Measurements from ENCODE around the gene ZNF324.
A peak's percentile ranks its signal among the peaks of the same experiment; 100 is the strongest.
"Not testable (repeated sequence)": the region's sequence is repeated elsewhere in the genome, so short reads cannot be mapped to it uniquely, and the experiment has no call there.

Gene ZNF324

DNA sequence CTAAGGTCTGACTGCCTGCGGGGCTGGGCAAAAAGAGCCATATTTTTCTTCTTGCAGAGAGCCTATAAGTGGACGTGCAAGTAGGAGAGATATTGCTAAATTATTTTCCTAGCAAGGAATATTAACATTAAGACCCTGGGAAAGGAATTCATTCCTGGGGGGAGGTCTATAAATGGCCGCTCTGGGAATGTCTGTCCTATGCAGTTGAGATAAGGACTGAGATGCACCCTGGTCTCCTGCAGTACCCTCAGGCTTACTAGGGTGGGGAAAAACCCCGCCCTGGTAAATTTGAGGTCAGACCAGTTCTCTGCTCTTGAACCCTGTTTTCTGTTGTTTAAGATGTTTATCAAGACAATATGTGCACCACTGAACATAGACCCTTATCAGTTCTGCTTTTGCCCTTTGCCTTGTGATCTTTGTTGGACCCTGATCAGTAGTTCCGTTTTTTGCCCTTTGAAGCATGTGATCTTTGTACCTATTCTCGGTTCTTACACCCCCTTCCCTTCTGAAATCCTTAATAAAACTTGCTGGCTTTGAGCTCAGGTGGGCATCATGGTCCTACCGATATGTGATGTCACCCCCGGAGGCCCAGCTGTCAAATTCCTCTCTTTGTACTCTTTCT, 40.8 kb downstream of the ZNF324 start:
- DNase-seq: not testable (repeated sequence)

DNA sequence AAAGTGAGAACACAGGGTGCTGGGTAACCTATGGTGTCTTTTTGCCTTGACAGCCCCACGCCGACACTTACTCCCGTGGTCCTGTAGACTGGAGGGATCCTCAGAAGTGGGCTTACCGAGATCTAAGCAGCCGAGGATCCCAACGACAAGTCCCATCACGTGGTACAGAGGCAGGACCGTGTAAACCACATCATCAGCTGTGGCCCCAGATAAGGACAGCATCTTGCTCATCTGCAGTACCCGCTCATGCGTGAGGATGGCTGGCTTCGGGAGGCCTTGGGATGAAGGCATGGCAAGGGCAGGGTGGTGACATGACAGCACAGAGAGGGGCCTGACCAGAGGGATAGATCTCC, 42.8 kb downstream of the ZNF324 start:
- no peak for DNase-seq

DNA sequence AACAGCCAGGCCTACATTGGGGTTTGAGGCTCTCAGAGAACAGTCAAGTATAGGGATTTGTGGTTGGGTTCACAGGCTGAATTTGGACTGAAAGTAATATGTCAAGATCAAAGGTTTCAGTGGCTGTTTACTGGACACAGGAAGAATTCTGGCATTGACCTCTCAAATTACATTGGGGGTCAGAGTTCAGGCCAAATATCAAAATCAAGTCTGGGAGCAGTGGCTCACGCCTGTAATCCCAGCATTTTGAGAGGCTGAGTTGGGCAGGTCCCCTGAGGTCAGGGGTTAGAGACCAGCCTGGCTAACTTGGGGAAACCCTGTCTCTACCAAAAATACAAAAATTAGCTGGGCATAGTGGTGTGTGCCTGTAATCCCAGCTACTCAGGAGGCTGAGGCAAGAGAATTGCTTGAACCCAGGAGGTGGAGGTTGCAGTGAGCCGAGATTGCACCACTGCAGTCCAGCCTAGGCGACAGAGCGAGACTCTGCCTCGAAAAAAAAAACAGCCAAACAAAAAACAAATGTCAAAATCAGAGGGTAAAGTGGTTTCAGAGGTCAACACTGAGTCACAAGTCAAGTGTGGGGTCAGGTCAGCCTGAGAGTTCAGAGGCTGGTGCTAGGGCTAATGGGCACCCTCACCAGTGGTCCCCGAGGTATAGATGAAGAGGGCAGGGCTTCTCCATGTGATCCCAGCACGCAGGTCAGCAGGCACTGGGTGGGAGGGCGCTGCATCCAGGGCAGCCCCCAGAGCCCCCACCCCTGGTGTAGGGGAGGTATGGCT, 43.4 kb downstream of the ZNF324 start:
- no peak for DNase-seq

DNA sequence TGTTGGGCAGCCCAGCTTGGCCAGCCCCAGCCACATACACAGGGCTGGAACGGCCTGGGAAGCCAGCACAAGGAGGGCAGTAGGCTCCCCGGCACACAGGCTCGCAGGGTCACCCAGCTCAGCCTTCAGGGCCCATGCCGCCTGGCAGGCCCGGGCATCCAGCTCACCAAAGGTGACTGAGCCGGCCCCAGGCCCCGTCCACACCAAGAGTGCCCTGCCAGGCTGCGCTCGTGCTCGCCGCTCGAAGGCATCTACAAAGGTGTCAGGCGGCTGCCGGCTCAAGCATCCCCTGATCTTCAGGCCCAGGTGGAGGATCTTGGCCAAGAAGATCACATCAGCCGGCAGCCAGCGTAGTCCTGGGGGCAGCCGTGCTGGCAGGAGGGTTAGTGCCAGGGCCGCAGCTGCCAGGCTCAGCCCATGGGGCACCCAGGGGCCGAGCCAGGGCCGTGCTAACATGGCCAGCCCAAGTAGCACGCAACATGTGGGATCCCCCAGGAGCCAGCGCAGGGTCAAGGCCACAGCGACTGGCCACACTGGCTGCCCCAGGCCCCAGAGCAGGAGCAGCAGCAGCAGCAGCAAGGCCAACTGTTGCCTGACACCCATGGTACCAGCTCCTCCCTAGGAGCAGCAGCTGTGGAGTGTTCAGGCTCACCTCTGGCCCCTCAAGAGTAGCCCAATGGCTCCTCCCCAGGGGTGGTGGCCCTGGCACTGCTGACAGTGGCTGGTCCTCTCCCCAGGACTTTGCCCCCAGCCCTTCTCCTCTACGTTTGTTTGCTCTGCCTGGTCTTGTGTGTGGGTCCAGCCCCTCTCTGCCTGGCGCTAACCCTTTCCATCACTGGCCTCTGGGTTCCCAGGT, 44.7 kb downstream of the ZNF324 start, which contains the start of gene SLC27A5:
Gene SLC27A5 (minus strand): TSS at position 640 of the 856 bp plus-strand sequence. CDS start 37 bp downstream, at position 603.
- DNase-seq: no peak

DNA sequence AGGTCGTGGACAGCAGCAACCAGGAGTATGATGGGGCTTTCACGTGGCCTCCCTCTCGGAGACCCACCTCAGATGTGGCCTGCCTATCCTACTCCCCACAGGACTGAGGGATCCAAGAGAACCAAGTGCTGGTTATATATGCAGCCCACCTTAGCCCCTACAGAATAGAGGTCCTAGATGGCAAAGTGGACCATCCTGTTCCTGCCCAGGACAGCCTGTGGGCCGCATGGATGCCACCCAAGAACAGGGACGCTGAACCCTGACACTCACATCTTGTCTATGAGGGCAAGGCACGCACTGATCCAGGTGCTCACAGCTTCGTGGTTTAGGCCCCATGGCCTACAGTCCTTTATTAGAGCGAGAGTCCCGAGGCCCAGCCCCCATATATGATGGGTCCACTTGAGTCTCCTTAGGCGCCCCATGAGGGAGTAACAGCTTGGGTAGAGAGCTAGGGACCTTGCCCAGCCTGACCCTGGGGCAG, 46.4 kb downstream of the ZNF324 start:
- no peak for DNase-seq

DNA sequence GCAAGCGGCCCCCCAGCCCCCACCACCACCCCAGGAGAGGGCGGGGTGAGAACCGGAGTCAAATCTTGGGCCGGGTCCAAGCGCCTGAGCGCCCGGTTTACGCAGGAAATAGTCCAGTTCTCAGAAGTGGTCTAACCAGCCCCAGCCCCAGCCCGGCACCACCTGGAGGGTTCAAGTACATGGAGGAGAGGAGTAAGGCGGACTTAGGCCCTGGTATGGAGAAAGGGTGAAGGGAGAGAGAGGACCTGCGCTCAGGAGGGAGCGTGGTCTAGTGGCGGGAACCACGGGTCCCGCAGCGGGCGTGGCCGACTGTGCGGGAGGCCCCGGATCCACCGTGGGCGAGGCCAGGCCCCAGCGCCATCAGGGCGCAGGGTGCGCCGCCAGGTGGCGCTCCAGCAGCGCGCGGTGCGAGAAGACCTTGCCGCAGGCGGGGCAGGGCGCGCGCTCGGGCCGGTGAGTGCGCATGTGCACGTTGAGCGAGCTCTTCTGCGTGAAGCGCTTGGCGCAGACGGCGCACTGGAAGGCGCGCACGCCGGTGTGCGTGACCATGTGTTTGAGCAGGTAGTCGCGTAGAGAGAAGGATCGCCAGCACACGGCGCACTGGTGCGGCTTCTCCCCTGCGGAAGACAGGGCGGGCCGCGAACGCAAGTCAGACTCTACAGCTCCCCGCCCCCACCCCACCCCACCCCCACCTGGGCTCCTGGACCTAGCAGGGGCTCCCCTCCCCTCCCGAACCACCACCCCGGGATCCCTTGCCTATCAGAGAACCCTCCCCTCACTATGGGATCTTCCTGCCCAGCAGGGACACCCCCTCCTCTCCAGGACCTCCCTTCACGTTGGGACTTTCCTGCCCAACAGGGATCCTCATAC, 47.0 kb downstream of the ZNF324 start:
- peak; percentile 92 to 95 for DNase-seq

DNA sequence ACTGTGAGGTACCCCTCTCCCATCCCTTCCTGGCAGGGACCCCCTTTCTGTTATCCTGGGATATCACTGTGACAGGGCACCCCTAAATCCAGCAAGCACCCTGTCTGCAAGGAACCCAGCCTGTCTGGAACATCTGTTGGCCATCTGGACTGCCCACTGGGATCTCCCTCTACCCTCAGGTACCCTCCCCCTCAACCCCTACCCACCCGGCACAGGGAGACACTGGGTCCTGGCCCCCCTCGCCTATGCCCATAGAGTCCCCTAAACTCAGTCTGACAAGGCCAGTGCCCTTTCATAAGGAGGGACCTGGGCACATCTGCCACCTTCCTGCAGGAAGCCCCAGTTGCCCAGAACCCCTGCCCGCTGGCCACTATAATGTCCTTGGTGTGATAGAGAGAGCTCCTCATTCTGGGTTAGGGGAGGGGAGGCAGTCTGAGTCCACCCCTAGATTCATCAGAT, 47.7 kb downstream of the ZNF324 start:
- DNase-seq: no peak

DNA sequence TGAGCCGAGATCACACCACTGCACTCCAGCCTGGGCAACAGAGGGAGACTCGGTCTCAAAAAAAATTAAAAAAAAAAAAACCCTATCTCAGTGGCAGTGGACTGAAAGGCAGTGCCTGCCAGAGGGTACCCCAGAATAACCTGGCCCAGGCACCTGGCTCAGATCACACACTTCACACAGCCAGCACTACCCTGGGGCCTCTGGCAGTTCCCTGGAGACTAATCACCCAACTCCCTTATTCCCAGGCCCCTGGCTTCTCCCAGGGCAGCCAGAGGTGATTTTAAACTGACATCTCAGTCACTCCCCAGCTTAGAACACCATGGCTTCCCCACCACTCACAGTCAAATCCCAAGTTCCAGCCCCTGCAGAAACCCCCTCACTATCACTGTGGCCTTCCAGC, 48.4 kb downstream of the ZNF324 start:
- no peak for DNase-seq

DNA sequence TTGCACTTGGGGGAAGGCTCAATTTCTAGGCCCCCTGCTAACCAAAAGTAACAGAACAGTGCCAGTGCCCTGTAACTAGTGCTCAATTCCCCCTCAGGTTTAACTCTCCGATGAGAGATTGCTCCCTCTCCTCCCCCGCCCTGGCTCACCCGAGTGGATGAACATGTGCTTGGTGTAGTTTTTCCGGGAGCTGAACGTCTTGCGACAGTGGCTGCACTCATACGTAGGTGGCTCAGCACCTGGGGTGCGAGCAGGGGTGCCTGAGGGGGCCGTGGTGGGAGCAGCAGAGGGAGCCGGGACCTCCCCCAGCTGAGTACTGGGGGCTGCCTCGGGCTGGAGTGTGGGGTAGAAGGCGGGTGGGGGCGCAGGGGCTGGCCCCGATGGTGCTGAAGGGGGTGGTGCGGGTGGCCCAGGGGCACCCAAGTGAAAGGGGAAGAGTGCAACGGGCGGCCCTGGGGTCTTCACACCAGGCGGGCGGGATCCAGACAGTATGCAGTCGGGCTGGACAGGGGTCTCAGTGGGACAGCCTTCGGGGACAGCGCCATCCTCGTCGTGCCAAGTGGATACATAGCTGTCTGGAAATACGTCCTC, 49.5 kb downstream of the ZNF324 start:
- DNase-seq: no peak

DNA sequence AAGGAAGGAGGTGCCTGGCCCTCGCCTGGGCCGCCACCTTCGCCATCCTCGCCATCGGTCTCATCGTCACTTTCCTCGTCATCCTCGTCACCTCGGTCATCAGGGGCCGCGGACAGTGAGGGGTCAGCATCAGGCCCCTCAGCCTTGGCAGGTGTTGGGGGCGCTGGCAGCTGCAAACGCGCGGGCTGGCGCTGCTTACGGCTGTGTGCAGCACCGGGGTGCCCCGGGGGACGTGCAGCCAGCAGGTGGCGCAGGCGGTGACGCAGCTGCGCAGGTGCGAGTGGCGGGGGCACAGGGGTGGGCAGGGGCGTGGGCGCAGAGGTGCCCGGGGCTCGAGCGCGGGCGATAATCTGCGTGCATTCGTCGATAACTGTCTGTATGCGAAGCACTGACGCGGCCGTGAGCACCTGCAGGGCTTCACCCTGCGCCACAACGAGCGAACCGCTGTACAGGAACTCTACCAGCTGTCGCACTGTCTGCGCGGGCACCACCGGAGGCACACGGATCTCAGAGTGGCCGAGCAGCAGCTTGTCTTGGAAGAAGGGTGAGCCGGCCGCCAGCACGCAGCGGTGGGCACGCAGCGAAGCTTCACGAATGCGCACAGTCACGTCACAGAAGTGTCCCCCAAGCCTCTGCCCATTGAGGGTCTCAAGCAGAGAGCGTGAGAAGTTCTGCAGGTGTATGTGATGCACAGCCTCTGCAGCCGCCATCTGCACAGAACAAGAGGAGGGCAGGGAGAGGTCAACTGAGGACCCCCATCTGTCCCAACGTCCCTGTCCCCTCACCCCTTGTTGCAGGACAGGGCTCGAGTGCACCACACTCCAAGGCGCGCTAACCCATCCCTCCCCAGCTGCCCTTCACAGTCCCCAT, 50.3 kb downstream of the ZNF324 start:
- no peak for DNase-seq

DNA sequence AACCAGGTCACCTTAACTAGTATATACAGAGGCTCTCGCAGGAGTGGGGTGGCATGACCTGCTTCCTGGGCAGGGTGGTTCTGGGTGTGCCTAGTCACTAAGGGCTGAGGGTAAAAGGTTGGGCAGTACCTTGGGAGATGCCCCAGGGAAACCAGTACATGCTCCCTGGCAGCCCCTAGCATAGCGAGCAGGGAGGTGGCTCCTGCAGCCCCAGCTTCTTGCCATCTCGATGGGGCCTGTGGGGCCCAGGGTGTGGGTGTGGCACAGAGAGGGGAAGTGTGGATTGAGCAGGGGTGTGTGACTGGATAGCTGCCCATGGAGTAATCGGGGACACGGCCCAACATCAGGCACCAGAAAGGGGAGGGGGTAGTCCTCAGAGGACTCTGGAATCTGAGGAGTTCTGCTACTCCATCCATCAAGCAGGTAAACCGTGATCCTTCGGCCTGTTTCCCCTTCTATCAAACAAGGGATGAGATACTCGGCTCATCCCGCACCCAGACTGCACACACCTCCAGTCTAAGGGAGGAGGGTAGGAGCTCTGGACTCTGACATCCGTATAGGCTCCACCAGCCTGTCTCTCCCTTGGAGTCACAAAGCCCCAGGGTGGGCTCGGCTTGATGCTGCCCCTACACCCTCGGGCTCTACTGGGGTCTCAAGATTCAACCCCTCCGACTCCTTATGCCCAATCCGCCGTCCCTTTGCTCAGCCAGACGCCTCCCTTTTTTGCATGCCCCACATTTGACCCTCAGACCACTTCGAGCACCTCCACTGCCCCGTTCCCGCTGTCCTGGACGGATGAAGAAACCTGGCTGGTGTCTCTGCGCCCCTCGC, 51.6 kb downstream of the ZNF324 start:
- DNase-seq: no peak

DNA sequence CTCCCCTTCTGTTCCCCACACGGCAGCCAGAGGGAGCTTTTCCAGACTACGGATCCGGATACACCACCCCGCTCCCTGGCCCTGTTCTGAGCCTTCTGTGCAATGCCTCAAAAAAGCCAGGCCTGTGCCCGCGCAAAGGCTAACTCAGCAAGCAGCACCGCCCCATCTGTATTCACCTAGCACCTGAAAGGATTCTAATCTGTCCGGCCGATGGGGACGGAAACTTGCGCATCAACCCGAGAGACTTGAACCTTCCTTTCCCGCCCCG, 52.1 kb downstream of the ZNF324 start:
- DNase-seq: peak; percentile 43 to 56

DNA sequence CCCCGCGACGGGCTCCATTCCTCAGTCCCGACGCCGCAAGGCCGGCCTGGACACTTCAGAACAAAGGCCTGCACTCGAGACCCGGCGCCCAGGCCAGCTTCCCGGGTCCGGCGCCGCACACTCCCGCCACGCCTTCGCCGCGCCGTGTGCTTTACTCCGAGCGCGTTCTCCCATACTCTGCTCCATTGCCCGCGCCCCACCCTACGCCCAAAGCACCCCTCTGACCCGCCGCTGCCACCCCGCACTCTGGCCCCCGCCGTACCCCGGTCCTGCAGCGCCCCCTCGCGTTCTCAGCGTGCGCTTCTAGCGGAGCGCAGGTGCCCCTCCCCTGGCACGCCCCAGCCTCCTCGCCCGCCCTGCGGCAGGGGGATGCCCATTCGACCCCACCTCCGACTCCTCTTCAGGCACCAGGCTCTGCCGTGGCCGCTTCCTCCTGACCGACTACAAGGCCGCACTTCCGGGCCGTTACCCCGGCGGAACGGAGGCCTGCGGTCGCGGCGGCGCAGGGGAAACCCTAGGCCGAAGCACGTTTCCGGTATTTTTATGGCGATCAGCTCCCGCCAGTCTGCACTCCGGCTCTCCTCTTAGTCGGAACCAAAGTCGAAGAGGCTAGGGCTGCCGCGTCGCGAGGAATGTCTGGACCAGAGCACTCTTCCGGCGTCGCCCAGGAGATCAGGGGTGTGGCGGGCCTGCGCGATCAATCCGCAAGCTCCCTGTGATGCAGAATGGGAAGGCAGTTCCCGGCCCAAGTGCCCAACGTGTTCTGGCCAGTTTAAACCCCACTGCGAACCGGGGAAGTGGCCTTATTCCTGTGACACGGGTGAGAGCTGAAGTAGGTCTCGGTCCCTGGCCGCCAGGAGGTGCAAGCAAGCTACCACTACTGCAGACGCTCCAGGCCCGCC, 52.7 kb downstream of the ZNF324 start, which contains the start of gene ZBTB45:
Gene ZBTB45 (minus strand): TSS at position 456 of the 902 bp plus-strand sequence. CDS start 2,137 bp downstream, outside the sequence.
- DNase-seq: peak; percentile 92 to 93

DNA sequence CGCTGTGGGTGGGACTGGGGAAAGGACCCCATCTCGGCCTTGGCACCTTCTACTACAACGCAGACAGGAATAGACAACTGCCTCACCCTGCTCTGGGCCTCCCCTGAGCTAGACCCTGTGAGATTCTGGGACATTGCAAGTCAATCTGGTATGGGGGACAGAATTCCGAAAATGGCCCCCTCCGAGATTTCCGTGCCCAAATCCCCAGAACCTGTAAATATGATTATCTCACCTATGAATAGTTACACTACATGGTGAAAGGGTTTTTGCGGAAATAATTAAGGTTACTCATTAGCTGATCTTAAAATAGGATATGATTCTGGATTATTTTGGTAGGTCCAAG, 53.3 kb downstream of the ZNF324 start:
- DNase-seq: no peak

DNA sequence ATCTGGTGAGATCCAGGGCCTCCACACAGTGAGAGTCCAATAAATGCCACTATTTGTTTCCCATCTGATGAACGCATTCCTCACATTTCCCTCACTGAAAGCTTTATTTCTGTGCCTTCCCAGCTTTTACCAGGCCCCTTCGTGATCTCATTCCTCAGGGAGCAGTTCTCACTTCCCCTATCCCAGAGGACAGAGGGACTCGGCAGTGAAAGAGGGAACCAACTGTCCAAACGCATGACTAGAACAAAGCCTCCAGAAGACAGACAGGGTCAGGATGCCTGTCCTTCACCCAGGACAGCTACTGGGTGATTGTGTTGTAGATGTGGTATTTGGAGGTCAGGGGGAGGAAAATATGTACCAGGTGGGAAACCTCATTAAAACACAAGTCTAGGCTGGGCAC, 54.8 kb downstream of the ZNF324 start:
- no peak for DNase-seq

DNA sequence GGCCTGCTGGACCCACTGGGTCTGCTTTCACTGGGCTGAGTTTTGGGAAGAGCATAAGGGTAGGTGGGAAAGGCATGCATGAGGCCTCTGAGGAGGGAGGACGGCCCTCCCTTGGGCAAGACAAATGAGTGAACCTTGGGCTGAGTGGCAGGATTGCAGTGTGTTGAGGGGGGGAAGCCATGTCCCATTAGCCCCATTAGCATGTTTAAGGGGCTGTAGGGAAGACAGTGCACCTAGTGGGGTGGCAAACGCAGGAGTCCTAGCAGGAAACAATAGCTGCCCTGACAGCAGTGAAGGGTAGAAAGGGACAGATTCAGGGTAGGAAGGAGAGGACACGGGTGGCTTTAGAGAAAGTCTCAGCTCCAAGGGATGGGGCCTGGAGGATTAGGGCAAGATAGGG, 55.8 kb downstream of the ZNF324 start:
- no peak for DNase-seq
